ENCODE measurements around the gene FPR1. TPM values are rescaled to one million over a fixed set of nuclear protein-coding genes. Genes with fewer than 3 reads are reported as not detected.
A peak's percentile ranks its signal among the peaks of the same experiment; 100 is the strongest.
"Not testable (repeated sequence)": the region's sequence is repeated elsewhere in the genome, so short reads cannot be mapped to it uniquely, and the experiment has no call there.

Gene FPR1
- total RNA-seq, 1 experiment from 2014 or later, result 3.0 TPM

DNA sequence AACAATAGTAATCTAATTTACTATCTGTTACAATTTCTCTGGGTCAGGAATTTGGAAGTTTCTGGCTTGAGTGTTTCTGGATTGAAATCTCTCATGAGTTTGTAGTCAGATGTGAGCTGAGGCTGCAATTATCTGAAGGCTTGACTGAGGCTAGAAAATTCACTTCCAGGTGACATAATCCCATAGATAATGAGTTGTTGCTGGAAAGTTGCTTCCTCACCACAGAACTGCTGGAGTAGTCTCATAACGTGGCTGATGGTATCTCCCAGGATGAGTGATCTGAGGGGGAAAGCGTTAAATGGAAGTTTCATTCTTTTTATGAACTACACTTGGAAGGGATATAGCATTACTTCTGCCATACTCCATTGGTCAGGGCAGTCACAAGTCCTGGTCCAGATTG lies 28.0 kb upstream of the FPR1 start:
- no peak for DNase-seq (ENCODE audit: low spot score)

GRCh38 chr19:51779181-51779580 lies 27.5 kb upstream of the FPR1 start:
- DNase-seq (ENCODE audit: low spot score), result no peak

- peak; percentile 91 for DNase-seq (ENCODE audit: low spot score)
Measured at GRCh38 chr19:51777570-51778462, 26.1 kb upstream of the FPR1 start.

DNA sequence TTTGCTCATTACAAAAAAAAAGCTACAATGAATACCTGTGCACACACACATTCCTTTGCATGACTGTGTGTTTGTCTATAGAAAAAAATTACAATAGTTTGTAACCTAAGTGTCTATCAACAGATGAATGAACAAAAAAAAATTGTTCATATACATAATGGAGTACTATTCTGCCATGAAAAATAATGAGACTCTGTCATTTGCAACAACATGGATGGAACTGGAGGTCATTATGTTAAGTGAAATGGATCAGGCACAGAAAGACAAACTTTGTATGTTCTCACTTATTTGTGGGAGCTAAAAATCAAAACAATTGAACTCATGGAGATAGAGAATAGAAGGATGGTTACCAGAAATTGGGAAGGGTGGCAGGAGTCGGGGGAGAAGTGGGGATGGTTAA lies 24.9 kb upstream of the FPR1 start:
- not testable (repeated sequence) for DNase-seq (ENCODE audit: low spot score)

GRCh38 chr19:51772977-51773376 lies 21.3 kb upstream of the FPR1 start:
- DNase-seq (ENCODE audit: low spot score), result no peak

- peak; percentile 49 for DNase-seq (ENCODE audit: low spot score)
Measured at GRCh38 chr19:51771376-51772130, 19.9 kb upstream of the FPR1 start.

- DNase-seq (ENCODE audit: low spot score), result no peak
Measured at GRCh38 chr19:51766461-51766860, 14.8 kb upstream of the FPR1 start.

DNA sequence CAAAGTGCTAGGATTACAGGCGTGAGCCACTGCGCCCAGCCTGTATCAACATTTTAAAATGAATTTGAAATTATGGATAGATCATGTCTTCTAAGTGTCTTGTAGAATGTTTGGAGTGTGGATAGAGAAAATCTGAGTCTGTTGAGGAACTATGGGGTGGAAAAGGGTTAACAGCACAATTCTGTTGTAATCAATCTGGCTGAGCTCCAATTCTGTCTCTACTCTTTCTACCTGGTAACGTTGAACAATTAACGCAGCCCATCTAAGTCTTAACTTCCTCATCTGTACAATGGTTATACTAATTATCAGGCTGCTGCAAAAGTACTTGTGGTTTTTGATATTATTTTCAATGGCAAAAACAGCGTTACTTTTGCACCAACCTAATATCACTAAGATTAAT lies 13.4 kb upstream of the FPR1 start:
- no peak for DNase-seq (ENCODE audit: low spot score)

GRCh38 chr19:51761696-51762095 lies 10.0 kb upstream of the FPR1 start:
- DNase-seq (ENCODE audit: low spot score), result no peak

- no peak for DNase-seq (ENCODE audit: low spot score)
Measured at GRCh38 chr19:51760697-51761356, 9.1 kb upstream of the FPR1 start, which contains the start of gene FPR2. FPR2 (plus strand) TSS chr19:51761180; CDS start chr19:51768659, 7,479 bp downstream.

DNA sequence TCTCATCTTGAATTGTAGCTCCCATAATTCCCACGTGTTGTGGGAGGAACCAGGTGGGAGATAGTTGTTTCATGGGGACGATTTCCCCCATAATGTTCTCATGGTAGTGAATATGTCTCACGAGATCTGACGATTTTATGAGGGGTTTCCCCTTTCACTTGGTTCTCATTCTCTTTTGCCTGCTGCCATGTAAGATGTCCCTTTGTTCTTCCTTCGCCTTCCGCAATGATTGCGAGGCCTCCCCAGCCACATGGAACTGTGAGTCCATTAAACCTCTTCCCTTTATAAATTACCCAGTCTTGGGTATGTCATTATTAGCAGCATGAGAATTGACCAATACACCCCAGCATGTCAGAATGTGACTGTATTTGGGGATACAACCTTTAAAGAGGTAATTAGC lies 3.9 kb upstream of the FPR1 start:
- no peak for DNase-seq (ENCODE audit: low spot score)

DNA sequence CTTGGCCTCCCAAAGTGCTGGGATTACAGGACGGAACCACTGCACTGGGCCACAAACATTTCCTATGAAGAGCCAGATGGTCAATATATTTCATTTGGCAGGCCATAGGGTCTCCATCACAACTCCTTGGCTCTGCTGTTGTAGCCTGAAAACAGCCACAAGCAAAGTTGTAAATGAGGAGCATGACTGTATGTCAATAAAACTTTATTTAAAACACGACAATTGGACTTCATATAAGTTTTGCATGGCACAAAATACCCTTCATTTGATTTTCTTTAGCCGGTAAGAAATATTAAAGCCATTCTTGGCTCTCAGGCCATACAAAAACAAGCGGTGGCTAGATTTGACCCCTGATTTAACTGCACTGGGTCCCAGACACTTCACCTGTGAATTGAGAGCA lies 3.1 kb upstream of the FPR1 start:
- DNase-seq (ENCODE audit: low spot score), result no peak

DNA sequence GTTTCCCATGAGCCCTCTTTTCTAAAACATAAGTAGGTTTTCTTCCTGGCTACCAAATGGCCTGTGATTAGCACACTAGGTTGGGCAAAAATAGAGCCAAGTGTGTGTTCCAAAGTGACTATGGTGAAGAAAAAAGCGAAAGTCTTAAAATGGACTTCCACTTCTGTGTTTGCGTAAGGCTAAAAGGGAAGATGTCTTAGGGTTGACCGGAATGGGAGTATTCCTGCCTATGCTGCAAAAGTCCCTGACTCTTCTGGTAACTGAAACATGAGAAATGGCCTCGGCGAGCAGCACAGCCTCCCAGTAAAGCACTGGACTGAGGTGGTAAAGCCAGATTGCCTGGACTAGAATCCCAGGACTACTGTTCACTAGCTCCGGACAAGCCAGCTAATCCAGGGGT lies 2.4 kb upstream of the FPR1 start:
- DNase-seq (ENCODE audit: low spot score), result no peak

DNA sequence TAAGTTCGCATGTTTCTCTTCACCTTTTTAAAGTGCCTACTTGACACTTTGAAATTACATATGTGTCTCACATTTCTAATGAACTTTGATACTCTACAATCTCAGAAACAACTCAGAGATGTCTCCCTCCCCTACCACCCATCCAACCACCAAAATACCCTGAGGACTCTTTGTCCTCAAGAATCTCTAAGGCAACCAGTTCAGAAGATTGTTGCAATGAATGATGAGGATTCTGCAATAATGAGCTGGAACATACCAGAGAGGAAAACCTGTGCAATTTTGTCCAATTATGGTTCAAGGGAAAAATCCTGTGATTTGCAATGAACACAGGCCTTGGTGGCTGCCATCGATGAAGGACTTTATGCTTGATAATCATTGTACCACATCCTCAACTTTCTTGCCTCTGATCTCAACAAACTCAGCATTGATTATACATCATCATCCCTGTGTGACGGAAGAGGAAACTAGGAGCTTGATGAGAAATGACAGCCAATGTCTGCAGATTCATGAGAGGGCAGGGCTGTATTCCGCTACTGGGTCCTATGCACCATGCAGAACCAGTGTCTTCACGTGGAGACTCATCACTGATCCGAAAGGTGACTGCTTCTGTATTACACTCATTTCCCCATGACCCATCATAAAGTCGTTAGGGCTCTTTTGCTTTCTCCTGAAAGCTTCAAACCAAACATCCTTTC lies 1.1 kb downstream of the FPR1 start:
- DNase-seq (ENCODE audit: low spot score), result peak; percentile 56

DNA sequence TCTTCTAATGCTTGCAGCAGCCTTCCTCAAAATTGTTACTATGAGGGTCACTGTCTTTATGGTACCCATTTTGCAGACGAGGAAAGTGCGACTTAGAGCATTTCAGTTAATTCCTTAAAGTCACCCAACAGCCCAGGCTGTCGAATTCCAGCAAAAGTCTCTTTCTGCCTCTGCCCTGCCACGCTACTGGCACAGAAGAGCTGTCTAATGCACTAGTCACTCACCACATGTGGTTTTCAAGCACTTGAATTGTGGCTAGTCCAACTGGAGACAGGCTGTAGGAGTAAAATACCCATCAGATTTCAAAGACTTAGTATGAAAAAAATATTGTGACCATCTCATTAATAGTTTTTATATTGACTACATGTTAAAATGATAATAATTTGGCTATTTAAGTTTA lies 1.7 kb downstream of the FPR1 start:
- peak; percentile 87 for DNase-seq (ENCODE audit: low spot score)

DNA sequence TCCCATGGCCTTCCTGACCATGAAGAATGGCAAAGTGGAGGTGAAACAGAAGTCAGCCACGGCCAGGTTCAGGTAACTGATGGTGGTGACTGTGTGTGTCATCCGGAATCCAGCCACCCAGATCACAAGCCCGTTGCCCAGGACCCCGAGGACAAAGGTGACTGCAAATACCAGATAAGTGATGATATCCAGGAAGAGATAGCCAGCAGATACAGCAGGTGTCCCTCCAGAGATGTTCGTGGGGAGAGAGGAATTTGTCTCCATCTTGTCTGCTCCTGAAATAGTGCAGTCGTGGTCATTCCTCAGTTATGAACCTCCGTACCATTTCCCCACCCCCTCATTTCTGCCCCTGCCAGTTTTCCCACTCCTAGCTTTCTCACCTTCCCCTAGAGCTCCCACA lies 4.9 kb downstream of the FPR1 start:
- DNase-seq (ENCODE audit: low spot score), result no peak

- DNase-seq (ENCODE audit: low spot score), result no peak
Measured at GRCh38 chr19:51743405-51743804, 8.3 kb downstream of the FPR1 start.

- DNase-seq (ENCODE audit: low spot score), result peak; percentile 45
Measured at GRCh38 chr19:51742789-51743188, 8.9 kb downstream of the FPR1 start.

DNA sequence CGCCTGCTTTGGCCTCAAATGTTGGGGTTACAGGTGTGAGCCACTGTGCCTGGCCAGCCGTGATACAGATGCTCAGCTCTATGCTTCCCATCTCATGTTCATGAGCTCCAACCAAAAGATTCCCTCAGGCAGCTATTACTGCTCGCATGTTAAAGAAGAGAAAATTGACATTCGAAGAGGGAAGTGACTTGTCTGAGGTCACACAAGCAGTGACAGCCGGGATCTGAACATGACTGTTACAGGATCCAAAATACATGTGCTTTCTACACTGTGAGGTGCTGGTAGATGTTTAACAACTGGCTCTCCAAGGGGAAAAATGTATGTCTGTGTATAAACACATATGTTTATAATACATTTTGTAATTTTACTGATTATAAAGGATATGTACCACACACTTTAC lies 11.3 kb downstream of the FPR1 start:
- DNase-seq (ENCODE audit: low spot score), result no peak

DNA sequence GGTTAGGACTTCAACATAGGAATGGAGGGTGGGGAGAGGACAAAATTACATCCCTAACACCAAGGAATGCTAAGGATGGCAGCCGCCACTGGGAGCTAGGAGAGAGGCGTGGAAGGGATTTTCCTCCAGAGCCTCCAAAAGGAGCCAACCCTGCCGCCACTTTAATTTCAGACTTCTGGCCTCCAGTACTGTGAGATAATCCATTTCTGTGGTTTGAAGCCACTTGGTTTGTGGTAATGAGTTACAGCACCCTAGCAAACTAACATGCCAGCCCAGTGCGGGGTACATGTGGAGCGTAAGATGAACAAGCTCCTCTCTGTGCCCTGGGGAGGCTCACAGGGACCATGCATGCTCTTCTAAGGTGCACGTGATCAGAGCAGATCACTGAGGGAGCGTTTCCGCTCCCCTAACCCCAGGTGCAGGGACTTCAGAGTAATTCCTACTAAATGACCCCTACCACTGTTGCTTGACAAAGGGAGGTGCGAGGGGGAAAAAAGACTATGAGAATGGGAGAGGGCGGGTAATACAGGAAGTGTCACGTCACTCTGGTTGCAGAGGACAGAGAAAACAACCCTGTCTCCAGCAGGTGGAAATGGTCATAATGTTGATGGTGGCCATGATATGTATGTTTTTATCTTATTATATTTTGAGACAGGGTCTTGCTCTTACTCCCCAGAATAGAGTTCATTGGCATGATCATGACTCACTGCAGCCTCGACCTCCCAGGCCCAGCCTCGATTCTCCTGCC lies 12.0 kb downstream of the FPR1 start:
- peak; percentile 74 for DNase-seq (ENCODE audit: low spot score)

- DNase-seq (ENCODE audit: low spot score), result not testable (repeated sequence)
Measured at GRCh38 chr19:51738523-51738922, 13.2 kb downstream of the FPR1 start.
